Measurements from ENCODE around the gene VIPR1.

DNA sequence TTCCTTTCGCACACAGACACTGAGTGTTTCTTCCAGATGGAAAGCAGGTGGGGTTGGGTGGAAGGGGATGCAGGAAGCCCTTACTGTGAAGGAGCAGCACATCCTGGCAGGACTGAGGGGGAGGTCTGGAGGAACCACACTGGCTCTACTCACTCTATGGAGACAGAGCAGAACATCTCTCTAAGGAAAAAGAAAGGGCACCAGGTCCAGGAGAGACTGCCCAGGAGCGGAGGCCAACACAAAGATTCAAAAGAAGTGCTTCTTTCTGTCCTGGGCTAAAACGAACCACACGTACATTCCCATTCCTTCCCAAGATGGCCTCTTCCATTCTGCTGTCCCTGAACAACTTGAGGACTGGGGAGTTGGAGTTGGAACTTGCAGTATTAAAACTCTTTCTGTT, 13.8 kb upstream of the VIPR1 start:
- TF ChIP-seq CTCF (IDR thresholded peaks at IDR 0.05) (no peak), POLR2A (IDR thresholded peaks at IDR 0.05) (no peak), POLR2AphosphoS5 (IDR thresholded peaks at IDR 0.05) (no peak)

All from sigmoid colon (tissue), 4 donors.